A549 (cell line): Measurements from ENCODE around the gene PTBP1.

ENCODE experiments used
- CHD2 ChIP-seq: fragments of 150-350 bp; IDR thresholded peaks from 2 replicates; pipeline ENCODE4 v1.6.1; 2014; ENCODE audit warnings: low read length; ENCODE audit not compliant: partially characterized antibody
- EP300 ChIP-seq, 2 experiments: fragments of >200 bp; sonication (Bioruptor Twin); formaldehyde crosslinking; IDR thresholded peaks; 2 replicates in 1 of 2; 3 replicates in 1 of 2; pipeline ENCODE4 v1.6.1; 2016 to 2017
- KDM1A ChIP-seq: fragments of 200-600 bp; sonication (generic); IDR thresholded peaks from 2 replicates; pipeline ENCODE4 v1.6.1; 2016; ENCODE audit warnings: low read depth, mild to moderate bottlenecking
- NFE2L2 ChIP-seq: fragments of 150-350 bp; conservative IDR thresholded peaks from 2 replicates; pipeline ENCODE4 v1.6.1; 2014; ENCODE audit warnings: low read length
- NPAS2 ChIP-seq: fragments of 250-450 bp; sonication (Bioruptor Pico); IDR thresholded peaks from 2 replicates; pipeline ENCODE4 v1.8.0; 2022; ENCODE audit warnings: mild to moderate bottlenecking, moderate library complexity, borderline replicate concordance
- POLR2A ChIP-seq: IDR thresholded peaks from 2 replicates; pipeline ENCODE4 v1.6.1; 2012; ENCODE audit warnings: mild to moderate bottlenecking, low read length
- POLR2AphosphoS2 ChIP-seq: conservative IDR thresholded peaks from 2 replicates; pipeline ENCODE4 v1.6.1; 2012; ENCODE audit warnings: low read length, improper control_type of control experiment, inconsistent platforms
- TF ChIP-seq, protein P1 (sequence below): fragments of >200 bp; sonication (Bioruptor Twin); formaldehyde crosslinking; IDR thresholded peaks from 3 replicates; pipeline ENCODE4 v1.5.1; 2016
- TF ChIP-seq, protein P2 (sequence below): fragments of 200-600 bp; sonication (generic); IDR thresholded peaks from 2 replicates; pipeline ENCODE4 v1.6.1; 2016; ENCODE audit warnings: antibody characterized with exemption, mild to moderate bottlenecking, moderate library complexity

DNA sequence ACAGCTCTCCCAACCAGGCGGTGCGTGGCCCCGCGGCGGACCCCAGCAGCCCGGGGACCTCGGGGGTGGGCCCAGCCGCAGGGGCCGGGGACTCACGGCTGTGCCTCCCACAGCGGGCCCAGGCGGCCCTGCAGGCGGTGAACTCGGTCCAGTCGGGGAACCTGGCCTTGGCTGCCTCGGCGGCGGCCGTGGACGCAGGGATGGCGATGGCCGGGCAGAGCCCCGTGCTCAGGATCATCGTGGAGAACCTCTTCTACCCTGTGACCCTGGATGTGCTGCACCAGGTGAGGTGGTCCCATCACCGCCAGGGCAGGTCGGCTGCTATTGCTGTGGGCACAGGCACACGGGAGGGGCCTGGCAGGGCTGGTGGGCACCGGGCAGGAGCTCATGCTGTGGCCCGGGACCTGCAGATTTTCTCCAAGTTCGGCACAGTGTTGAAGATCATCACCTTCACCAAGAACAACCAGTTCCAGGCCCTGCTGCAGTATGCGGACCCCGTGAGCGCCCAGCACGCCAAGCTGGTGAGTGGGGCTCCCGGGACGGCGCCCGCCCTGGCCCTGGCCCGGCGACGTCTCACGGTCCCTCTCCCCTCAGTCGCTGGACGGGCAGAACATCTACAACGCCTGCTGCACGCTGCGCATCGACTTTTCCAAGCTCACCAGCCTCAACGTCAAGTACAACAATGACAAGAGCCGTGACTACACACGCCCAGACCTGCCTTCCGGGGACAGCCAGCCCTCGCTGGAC is 7.3 kb downstream of the PTBP1 start:
- no peak for TF ChIP-seq EP300 (IDR thresholded peaks at IDR 0.05)
- TF ChIP-seq POLR2A: no peak
- TF ChIP-seq NPAS2 (CRISPR knock-in tag): no peak
- TF ChIP-seq, protein P1, sequence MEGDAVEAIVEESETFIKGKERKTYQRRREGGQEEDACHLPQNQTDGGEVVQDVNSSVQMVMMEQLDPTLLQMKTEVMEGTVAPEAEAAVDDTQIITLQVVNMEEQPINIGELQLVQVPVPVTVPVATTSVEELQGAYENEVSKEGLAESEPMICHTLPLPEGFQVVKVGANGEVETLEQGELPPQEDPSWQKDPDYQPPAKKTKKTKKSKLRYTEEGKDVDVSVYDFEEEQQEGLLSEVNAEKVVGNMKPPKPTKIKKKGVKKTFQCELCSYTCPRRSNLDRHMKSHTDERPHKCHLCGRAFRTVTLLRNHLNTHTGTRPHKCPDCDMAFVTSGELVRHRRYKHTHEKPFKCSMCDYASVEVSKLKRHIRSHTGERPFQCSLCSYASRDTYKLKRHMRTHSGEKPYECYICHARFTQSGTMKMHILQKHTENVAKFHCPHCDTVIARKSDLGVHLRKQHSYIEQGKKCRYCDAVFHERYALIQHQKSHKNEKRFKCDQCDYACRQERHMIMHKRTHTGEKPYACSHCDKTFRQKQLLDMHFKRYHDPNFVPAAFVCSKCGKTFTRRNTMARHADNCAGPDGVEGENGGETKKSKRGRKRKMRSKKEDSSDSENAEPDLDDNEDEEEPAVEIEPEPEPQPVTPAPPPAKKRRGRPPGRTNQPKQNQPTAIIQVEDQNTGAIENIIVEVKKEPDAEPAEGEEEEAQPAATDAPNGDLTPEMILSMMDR: no peak
- no peak for TF ChIP-seq NFE2L2
- TF ChIP-seq, protein P2, sequence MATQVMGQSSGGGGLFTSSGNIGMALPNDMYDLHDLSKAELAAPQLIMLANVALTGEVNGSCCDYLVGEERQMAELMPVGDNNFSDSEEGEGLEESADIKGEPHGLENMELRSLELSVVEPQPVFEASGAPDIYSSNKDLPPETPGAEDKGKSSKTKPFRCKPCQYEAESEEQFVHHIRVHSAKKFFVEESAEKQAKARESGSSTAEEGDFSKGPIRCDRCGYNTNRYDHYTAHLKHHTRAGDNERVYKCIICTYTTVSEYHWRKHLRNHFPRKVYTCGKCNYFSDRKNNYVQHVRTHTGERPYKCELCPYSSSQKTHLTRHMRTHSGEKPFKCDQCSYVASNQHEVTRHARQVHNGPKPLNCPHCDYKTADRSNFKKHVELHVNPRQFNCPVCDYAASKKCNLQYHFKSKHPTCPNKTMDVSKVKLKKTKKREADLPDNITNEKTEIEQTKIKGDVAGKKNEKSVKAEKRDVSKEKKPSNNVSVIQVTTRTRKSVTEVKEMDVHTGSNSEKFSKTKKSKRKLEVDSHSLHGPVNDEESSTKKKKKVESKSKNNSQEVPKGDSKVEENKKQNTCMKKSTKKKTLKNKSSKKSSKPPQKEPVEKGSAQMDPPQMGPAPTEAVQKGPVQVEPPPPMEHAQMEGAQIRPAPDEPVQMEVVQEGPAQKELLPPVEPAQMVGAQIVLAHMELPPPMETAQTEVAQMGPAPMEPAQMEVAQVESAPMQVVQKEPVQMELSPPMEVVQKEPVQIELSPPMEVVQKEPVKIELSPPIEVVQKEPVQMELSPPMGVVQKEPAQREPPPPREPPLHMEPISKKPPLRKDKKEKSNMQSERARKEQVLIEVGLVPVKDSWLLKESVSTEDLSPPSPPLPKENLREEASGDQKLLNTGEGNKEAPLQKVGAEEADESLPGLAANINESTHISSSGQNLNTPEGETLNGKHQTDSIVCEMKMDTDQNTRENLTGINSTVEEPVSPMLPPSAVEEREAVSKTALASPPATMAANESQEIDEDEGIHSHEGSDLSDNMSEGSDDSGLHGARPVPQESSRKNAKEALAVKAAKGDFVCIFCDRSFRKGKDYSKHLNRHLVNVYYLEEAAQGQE: no peak
- no peak for TF ChIP-seq CHD2
- no peak for TF ChIP-seq POLR2AphosphoS2
- TF ChIP-seq KDM1A: no peak
